Measurements from ENCODE around the gene CDC42SE1.

The CDC42SE1 gene

DNA sequence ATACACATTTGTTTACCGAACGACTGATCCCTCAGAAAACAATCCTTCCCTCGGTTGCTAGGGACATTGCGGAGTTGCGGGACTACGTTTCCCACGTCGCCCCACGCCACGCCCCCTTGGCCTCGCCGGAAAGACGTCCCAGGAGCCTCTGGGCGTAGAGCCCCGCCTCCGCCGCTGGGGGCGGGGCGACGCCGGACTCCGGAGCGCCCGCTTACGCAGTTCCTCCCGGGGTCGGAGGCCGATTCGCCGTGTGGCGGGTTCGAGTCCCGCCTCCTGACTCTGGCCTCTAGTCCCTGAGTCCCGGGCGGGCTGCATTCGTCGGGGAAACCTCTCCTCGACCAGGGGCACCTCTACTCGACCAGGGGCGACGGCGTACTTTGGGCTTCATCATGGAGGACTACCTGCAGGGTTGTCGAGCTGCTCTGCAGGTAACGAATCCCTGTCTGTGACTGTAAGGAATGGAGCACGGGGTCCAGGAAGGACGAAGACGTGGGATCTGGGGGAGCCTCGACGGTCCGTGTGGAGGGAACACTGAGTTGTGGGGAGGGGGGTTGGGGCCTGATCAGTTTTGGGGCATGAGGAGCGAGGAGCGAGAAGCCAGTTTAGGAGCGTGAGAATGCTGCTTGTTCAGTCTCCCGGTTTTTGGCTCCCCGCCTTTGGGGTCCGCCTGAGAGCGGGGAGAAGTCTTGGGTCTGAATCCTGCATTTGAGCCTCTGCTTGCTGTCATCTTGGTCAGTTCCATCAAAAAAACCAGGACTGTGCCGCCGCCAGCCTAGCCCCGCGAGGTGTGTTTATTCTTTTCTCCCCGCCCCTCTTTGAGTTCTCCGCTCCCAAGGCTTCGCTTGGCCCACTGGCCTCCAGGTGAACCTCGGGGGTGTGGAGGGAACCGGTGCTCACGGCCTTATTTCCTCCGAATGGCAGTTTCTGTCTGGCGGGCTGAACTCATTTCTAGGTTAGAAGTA lies 50.9 kb downstream of the CDC42SE1 start, which contains the start of gene PRUNE1:
Gene PRUNE1, plus strand, starts transcription at position 206 of the 962 bp plus-strand sequence. Its CDS starts 184 bp downstream, at position 390.
- DNase-seq: peak; percentile 90

DNA sequence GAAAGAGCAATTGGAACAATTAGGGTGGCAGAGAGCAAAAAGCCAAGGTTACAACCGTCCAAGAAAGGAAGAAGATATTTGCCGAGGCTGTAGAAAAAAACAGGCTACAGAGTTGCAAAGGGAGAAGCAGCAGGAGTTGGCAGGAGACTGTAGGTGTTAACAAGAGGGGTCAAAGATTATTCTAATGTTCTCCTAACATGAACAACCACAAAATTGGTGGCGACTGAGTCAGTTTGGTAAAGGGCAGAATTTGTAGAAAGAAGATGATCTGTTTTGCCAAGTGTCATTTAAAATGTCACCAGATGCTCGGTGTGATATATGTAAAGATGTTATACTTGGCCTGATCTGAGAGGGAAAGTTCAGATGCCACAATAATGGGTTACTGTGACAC lies 51.6 kb downstream of the CDC42SE1 start:
- no peak for DNase-seq

DNA sequence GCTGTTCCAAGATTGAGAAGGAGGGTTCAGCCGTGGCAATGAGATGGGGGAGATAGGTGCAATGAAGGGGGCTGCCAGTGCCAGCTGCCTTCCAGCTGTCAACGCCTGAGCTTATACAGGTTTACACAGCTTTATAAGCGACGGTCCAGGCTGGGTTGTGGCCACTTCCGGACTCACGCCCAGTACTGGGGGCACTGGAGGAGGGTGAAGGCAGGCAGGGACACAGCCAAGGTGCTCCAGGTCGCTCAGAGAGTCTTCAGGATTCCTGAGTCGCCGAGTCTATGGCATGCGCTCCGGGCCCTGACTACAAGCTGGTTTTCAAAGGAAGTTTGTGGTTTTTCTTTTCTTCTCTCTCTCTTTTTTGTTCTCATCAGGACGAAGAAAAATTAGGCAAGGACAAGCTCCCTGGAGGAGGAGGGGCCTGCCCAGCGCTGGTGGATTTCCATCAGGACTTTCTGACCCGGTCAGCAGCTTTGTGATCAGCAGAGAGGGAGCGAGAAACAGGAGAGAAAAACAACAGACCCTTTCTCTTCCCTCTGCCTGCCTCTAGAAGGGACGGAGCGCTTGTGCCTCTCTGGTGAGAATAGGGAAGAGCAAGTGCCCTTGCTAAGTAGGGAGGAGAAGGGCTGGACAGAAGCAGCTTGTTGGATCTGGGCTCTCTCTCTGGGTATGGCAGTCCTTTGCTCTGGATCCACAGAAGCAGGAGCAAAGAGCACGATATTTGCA lies 52.9 kb downstream of the CDC42SE1 start, which contains the start of gene MINDY1:
Gene MINDY1, minus strand, starts transcription at position 576 of the 726 bp plus-strand sequence. CDS start 4,285 bp downstream, outside the sequence.
- DNase-seq: peak; percentile 84

DNA sequence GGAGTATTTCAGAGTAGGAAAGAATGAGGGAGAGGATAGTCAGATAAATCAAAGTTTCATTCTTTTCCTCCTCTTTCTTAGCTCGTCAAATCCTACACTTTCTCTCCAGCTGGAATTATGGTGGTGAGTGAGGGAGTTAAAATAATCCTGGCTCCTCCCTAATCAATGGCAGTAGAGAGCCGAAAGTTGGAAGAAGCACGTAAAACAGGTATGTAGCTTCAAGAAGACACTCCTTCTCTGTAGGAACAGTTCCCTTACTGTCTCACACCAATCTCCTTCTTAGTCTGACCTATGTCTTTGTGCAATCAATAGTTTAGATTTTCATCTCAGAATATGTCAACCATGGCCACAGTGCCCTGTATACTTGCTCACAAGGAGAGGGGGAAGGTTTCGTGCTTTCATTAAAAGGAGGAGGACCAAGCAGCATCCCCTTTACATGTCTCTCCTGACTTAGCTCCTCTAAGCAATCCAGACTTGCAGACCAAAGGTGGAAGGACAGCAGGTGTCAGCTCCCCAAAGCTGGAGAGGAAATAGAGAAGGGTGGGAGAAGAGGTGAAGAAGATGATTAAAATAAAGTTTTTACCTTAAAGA lies 53.6 kb downstream of the CDC42SE1 start:
- no peak for DNase-seq

DNA sequence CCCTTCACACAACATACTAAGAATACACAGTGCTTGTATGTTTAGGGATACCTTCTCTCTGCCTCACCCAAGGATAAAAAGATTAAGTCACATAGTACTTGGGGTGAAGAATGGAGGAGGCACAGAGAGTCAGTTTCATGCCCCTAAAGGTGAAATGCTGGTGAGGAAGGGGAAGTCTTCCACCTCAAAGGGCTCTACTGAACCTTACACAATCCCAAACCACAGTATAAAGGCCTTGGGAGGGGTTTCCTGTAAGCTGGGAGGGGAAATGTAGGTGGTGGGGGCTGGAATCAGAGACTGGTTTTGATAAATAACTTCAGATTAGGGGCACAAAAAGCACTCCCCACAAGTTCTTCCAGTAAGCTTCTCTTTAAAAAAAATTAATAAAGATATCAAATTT lies 56.2 kb downstream of the CDC42SE1 start:
- no peak for DNase-seq

DNA sequence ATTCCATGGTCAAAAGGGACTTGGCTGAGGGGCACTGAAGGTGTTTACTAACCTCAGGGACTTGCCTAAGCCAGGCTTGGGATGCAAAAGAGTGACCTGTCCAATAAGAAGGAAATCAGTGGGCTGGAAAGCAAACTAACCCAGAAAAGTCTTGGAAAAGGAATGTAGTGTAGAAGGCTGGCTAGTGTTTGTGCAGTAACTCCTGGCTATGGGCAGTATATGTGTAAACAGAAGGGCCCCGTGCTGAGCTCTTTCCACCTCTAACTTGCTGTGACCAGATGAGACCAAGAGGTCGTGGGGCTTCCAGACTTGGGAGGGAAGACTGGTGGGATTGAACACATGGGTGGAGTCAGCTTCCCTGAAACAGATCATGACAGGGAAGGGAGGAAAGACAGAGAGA lies 56.8 kb downstream of the CDC42SE1 start:
- no peak for DNase-seq

DNA sequence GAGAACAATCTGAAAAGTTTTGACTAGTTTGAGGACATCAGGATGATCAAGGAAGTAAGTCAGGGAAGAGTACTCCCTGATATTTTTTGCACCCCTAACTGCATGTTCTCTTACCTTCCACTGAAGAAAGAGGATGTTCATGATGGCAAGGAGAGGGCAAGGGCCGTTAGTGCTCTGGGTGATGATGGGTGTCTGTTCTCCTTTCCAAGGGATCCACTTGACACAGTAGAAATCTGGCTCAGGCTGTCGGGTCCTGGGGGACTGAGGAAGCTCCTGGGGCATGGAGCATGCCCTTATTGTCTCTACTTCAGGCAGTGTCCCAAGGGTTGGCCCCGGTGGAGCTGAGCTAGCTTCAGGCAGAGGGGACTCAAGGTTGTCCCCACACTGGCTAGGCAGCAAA lies 57.4 kb downstream of the CDC42SE1 start:
- DNase-seq: no peak

DNA sequence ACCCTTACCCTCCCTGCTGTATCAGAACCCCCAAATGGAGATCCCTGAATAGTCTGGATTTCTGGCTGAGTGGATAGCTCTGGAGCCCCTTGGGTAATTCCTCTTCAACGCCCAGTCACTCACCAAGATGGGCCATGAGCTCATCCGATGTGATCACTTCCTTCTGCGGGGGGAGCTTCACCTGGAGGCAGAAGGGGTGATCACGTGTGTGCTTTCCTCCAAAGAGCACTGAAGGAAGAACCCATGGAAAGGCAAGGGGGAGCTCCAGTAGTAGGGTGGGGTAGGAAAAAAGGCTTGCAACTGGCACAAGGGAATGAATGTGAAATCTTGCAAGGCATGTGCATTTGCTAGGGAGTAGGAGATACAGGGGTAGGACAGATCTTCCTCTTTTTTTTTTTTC lies 57.8 kb downstream of the CDC42SE1 start:
- no peak for DNase-seq
